ENCODE results near the gene GID8.

DNA sequence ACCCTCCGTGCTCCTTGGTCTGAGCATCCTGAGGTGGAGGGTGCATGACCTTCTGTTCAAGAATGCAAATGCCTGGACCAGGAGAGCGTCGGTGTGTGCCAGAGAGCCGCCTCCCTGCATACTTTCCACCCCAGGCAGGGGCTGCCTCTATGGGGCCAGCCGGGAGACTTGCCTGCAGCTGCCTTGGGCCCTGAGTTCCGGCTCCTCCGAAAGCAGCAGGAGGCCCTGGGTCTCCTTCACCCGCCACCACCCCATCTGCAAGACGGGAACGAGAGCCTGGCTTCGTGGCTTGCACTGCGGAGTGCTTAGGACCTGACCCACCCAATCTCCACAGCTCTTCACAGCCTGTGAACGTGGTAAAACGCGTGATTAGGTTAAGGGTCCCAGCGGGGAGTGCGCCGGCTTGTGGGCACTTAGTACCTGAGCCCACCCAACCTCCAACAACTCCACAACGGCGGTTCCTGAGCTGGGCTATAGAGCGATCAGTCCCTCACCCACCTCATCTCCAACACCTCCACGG is 52.4 kb downstream of the GID8 start:
- TF ChIP-seq, protein P1, sequence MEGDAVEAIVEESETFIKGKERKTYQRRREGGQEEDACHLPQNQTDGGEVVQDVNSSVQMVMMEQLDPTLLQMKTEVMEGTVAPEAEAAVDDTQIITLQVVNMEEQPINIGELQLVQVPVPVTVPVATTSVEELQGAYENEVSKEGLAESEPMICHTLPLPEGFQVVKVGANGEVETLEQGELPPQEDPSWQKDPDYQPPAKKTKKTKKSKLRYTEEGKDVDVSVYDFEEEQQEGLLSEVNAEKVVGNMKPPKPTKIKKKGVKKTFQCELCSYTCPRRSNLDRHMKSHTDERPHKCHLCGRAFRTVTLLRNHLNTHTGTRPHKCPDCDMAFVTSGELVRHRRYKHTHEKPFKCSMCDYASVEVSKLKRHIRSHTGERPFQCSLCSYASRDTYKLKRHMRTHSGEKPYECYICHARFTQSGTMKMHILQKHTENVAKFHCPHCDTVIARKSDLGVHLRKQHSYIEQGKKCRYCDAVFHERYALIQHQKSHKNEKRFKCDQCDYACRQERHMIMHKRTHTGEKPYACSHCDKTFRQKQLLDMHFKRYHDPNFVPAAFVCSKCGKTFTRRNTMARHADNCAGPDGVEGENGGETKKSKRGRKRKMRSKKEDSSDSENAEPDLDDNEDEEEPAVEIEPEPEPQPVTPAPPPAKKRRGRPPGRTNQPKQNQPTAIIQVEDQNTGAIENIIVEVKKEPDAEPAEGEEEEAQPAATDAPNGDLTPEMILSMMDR (IDR thresholded peaks at IDR 0.05 in 2 of 3, conservative IDR thresholded peaks at IDR 0.05 in 1 of 3; ENCODE audit: borderline replicate concordance in 1 of 3, insufficient read depth in 1 of 3, low read depth in 2 of 3, low read length in 2 of 3), result no peak
- TF ChIP-seq MAX (IDR thresholded peaks at IDR 0.05), result no peak
- TF ChIP-seq POLR2AphosphoS5 (IDR thresholded peaks at IDR 0.05; ENCODE audit: low read depth, low read length), result no peak
- no peak for TF ChIP-seq ZNF274 (IDR thresholded peaks at IDR 0.05; ENCODE audit: low read depth, low read length)
- TF ChIP-seq EZH2phosphoT487 (IDR thresholded peaks at IDR 0.05; ENCODE audit: borderline replicate concordance), result no peak
- TF ChIP-seq TCF7L2 (IDR thresholded peaks at IDR 0.05; ENCODE audit: borderline replicate concordance, extremely low read depth, insufficient read depth, insufficient read length), result no peak
- no peak for TF ChIP-seq POLR2A (IDR thresholded peaks at IDR 0.05; ENCODE audit: borderline replicate concordance, extremely low read depth, insufficient read depth, insufficient read length)
- no peak for TF ChIP-seq ZBTB33 (IDR thresholded peaks at IDR 0.05; ENCODE audit: extremely low read depth, insufficient replicate concordance, low read length)
